Activated CD4-positive, alpha-beta T cell treated with anti-CD3 and anti-CD28 coated beads, Interleukin-2, Interleukin-4, amounts not matched to agents 100 ng/mL and 50 ng/mL, durations not matched to agents 16 hours and 8 hours (primary cell): ENCODE results near the gene MOCS2.
"Not testable (repeated sequence)": the region's sequence is repeated elsewhere in the genome, so short reads cannot be mapped to it uniquely, and the experiment has no call there.

Experiments
- DNase-seq: peaks from one replicate; pipeline ENCODE4 v3.0.0-alpha.2; 2020; ENCODE audit warnings: low spot score

The MOCS2 gene, protein sequence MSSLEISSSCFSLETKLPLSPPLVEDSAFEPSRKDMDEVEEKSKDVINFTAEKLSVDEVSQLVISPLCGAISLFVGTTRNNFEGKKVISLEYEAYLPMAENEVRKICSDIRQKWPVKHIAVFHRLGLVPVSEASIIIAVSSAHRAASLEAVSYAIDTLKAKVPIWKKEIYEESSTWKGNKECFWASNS

DNA sequence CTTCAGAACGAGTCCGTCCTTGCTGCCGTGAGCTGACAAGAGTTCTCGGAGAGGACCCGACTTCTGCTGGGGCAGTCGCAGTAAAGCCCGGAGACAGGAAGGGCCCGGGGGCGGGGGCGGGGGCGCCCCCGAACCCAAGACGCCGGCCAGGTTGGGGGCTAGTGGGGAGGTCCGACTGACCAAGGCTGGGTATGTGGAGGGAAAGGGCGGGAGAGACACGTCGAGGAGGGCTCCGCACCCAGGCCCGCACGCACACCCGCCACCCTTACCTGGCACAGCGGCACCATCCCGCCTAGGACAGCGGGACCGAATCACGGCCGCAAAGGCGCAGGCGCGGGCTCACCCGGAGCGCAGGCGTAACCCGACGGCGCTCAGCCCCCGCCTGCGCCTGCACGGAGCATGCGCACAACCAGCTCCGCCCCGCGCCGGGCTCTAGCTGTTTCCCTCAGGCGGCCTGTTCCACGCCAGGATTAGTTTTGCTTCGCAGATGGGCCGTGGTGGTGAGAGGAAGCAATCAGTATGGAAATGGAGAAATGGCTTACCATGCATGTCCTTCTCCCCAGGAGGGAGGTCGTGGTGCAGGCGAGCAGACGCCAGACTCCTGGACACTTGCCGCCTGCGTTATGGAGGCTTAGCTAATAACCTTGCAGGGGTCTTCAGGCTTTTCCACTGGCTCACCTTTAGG lies at the start of gene MOCS2:
Gene MOCS2, minus strand, starts transcription at position 315 of the 685 bp plus-strand sequence. CDS start 2,583 bp downstream, outside the sequence.
- peak; percentile 92 for DNase-seq

DNA sequence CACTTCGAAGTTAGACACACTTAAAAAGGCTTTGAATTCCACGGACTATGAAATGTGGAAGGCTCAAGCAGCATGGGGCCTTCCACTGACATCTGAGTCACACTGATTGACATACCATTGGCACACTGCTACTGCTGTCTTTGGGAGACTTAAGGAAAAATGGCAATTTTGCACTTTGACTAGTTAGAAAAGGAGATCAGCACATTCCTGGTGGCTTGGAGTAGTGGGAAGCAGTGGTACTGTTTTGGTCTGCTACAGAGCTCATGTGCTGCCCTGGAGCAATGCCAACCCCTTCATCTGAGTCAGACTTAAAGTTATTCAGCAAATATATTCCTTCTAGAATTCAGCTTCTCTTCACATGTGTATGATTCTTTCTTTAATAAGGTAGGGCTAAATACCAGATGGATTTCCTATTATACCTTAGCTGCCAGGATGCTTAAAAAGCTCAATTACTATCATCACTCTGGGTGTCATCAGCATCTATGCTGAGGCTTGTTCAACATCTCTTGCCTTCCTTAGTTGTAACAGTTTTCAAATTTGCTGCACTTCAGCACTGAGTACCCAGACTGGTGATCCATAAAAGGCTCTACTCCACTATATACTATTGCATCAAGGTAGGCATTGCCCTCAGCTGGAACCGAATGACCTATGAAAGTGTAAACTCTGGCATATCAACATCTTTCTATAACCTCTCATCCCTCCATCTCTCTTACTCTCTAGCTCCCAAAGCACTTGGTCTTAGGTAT lies 42.3 kb upstream of the MOCS2 start:
- DNase-seq: no peak

DNA sequence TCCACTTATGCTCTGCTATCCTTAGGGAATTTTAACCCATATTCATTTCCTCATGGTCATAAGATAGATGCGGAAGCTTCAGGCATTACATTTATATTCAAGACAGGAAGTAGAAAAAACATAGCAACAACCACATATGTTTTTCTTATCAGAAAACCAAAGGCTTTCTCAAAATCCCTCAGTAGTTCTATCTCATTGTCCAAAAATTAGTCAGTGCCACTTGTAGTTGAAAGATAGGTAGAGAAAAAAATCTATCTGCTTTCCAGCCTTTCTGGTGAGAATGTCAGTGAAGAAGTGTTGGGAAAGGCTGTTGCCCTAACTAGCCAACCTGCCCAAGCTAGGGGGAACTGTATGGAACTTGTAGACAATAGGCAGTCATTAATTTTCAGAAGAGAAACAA lies 23.5 kb upstream of the MOCS2 start:
- DNase-seq: no peak

DNA sequence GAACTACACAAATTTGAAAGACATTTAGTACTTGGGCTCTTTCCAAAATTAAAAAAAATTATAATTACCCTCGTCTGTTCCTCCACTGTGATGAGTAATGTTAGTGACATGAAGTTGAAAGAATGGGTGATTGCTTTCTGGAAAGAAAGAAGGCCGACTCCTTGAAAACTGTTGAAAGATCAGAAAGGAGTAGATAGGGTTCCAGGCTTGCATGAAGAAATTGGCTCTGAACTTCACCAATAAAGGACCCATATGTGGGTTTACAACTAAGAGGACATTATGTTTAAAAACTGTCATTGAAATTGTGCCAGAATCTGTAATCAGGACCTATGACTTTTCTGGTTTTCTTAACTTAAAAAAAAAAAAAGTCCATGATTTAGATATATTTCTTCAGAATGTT lies 20.7 kb upstream of the MOCS2 start:
- no peak for DNase-seq

DNA sequence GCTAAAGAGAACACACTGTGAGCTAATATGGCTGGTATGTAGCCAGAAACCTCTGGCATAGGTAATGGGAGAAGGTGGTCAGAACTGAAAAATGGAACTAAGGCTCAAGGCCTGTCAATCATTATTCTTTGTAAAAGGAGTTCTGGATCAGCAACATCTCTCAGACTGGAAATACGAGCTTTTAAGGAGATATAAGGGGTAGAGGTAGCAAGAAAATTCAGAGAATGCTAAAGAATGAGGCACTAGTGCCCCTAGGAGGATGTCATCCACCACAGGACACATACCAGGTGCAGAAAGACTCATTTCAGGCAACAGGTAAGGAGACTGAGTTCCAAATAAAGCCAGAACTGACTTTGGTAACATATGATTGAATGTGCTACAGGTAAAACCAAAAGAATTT lies 18.9 kb upstream of the MOCS2 start:
- no peak for DNase-seq

DNA sequence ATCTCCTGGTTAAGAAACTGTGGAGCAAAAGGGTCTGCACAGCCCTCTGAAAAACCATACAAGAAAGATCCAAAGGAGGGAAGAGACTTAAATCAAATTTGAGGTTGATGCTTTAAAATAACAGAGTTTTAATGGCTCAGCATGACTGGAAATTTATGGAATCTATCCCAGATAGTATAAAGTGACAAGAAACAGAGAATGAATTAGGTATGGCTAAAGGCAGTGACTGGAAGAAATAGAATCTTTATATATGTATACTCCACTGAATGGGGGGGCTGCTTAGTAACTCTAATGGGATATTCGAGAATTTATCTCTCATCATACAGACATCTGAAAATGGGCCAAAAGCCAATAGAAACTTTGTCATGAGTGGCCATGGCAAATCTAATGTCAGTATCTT lies 17.6 kb upstream of the MOCS2 start:
- DNase-seq: no peak

DNA sequence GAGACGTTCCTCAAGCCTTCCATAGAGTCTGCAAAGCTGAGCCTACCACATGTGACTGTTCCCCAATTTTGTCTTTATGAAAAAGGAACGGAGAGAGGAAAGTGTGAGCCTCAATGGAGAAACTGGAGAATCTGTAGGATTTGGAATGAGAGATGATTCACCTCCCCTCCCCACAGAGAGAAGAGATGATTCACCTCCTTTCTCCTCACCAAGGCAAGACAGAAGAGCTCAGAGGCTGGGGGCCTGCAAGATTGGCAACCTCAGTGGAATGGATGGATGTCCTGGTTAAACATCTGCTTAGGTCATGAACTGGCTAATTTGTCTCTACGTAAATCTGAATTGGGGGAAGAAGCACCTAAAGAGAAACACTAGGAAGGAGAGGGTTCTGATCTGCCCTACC lies 17.0 kb upstream of the MOCS2 start:
- no peak for DNase-seq

DNA sequence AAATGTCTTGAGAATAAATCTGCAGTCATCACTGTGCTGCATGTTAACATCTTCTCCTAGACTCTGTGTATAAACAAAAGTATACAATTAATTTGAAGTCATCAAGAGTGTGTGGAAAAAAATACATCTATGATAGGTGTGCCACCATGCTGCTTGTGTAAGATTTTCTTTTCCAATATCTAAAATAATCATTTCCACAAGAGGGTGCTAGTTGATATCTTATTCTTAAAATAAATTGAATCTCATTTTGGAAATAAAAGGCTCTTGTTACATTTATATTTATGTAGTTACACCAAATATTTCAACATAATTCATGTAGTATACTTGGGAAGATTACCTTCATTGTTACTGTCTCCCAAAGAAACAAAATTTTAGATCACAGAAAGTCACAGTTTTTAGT lies 14.1 kb upstream of the MOCS2 start:
- DNase-seq: no peak

DNA sequence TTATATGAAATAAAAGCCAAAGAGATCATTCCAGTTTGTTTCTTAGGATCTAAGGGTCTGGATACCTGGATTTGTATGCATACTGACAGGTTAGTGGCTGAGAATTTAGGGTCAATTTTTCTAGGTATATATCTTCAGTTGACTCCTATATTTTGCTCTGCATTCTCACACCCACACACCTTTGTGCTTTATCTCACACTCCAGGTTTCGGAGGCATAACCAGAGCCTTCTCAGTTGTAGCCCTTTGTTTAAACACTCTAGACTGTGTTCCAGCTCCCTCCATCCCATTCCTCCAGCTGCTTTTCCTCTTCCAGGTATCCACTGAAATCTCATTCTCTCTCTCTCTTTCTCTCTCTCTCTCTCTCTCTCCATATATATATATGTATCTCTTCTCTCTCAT lies 10.6 kb upstream of the MOCS2 start:
- no peak for DNase-seq

DNA sequence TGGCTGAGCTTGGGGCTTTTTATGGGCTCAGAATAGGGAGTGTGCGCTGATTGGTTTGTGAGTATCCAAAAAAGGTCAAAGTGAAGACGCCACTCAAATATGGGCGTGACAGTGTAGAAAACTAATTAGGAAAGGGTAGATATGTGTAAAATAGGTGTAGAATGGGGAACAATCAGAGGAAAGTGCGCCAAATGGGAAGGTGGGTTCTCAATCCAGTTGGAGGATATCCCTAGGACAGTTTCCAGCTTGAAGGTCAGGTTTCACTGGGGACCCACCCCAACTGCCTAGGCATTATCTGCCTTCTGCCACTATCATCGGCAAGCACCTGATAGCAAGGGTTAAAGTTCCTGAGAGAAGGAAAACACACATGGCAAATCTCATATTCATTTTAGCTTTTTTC lies 9.3 kb upstream of the MOCS2 start:
- no peak for DNase-seq

DNA sequence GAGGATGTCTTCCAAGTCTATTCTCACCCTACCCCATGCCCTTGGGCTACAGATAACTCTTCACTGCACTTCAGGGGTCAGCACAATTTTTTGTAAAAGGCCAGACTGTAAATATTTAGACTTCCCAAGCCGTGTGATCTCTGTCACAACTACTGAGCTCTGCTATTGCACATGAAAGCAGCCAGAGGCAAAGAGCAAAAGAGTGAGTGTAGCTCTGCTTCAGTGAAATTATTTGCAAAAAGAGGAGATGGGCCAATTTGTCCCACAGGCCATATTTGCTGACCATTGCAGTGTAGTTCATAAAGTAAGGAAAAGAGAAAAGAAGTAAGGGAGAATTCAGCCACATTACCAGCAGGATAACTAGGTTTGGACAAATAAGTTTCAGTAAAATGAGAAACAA lies 7.0 kb upstream of the MOCS2 start:
- no peak for DNase-seq

DNA sequence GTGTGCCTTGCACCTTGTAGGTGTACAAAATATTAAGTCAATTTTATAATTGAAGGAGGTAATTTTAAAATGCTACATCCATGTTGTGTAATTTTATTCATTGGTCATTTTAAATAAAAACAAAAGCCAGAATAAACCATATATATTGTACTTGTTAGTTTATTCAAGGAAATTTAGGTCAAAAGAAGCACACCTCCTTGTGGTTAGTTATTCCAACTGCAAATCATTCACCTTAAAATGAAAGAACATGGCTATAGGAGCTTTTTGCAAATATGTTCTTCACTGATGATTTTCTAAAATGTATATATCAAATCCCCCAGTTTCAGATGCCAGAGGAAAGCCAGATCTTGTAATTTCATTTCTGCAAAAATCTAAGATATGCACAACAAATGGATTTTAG lies 5.4 kb upstream of the MOCS2 start:
- DNase-seq: no peak

DNA sequence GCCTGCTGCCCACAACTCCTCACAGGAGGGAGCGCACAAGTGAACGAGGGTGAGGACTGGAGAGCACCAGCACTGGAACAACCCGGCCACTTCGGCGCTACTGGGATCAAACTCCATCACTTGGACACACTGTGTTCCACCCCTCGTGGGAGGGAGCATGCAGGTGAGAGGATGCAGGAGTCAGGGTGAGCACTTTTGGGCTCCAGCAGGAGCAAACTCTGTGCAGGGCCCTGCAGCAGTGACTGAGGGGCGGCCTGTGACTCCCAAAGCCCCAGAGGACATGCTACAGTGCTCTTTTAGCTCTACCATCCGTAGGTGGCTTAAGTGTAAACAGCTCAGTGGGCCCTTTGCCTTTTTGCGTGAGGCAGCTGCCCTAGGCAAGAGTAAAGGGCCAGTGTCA lies 4.4 kb upstream of the MOCS2 start:
- no peak for DNase-seq

DNA sequence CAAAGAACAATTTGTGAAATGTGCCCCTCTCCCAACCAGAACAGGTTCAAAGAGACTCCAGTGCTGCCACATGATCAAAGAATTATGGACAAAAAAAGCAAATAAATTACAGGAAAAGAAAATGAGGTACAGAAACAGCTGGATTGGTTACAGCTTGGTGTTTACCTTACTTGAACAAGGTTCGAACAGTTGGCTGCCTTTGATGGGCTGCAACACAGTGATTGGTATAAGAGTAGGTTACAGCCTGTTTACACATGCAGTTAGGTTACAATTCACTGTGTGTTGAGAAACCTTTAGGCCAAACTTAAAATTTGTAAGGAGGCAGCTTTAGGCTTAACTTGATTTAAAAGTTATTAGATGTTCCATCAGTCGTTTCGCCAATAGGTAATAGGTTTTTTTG lies 3.4 kb upstream of the MOCS2 start:
- DNase-seq: no peak

DNA sequence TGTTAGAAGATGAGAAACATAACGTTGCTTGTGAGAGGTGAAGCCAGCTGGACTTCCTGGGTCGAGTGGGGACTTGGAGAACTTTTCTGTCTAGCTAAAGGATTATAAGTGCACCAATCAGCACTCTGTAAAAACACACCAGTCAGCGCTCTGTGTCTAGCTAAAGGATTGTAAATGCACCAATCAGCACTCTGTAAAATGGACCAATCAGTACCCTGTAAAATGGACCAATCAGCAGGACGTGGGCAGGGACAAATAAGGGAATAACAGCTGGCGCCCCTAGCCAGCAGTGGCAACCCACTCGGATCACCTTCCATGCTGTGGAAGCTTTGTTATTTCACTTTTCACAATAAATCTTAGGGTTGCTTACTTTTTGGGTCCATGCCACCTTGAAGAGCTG lies 2.8 kb upstream of the MOCS2 start:
- DNase-seq: not testable (repeated sequence)

DNA sequence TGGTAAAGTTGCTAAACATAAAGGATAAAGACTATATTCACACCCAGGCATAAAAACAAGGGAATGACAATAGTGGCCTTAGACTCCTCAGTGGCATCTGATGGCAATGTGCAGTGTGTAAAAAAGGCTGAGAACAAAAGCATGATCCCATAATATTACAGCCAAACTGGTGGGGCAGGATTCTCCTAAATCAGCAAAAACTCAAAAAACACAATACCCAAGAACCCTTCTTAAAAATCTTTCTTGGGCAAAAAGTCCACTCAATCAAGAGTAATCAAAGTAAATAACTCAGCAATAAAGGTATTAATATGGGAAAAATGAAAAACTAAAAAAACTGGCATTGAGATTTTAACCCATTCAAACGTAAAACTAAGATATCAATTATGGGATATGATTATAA lies 1.6 kb upstream of the MOCS2 start:
- DNase-seq: no peak

DNA sequence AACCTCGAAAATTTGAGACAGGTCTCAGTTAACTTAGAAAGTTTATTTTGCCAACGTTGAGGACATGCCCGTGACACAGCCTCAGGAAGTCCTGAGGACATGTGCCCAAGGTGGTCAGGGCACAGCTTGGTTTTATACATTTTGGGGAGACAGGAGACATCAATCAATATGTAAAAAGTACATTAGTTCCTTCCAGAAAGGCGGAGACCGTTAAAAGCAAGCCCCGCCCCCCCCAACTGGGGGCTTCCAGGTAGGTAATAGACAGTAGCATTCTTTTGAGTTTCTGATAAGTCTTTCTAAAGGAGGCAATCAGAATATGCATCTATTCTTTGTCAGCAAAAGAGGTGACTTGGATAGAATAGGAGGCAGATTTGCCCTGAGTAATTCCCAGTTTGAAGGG lies 599 bp upstream of the MOCS2 start:
- DNase-seq: no peak

DNA sequence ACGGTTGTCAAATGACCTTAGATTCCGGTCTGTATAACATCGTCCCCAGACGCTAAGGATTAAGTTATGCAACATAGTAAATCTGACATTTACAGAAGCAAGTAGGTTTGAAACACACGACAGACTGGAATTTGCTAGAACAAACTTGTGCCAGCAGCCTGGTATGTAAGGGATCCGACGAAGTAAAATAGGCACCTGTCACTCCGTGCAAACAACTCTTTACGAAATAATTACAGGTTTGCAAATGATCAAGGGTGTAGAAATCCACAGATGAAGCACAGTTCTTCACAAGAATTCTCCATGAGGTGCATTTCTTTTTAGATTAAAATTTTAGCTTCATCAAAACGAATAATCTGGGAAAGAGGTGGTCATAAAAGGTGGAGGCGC lies 508 bp downstream of the MOCS2 start:
- DNase-seq: no peak

DNA sequence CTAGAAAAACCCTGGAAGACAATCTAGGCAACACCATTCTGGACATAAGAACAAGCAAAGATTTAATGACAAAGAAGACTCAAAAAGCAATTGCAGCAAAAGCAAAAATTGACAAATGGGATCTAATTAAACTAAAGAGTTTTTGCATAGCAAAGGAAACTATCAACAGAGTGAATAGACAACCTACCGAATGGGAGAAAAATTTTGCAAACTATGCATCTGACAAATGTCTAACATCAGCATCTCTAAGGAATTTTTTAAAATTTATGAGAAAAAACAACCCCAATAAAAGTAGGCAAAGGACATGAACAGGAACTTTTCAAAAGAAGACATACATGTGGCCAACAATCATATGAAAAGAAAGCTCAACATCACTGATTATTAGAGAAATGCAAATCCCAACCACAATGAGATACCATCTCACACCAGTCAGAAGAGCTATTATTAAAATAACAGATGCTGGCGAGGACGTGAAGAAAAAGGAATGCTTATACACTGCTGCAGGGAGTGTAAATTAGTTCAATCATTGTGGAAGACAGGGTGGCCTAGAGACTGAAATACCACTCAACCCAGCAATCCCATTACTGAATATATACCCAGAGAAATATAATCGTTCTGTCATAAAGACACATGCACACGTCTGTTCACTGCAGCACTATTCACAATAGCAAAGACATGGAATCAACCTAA lies 3.8 kb downstream of the MOCS2 start:
- no peak for DNase-seq

DNA sequence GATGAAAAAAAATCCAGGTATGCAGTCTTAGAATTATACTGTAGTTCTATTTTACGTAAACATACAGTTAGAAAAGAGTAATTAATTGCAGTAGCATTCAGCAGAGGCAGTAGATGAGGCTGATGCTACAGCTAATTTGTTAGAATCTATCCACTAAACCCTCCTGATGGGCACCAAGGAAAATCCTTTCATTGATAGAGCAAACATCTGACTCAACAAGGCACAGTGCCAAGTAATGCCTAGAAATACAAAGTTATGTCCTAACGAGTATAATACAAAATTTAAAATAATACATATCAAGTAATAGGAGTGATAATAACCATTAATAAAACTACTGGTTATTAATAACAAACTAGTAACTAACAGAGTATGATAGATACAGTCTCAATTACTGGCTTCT lies 9.0 kb downstream of the MOCS2 start:
- DNase-seq: no peak

DNA sequence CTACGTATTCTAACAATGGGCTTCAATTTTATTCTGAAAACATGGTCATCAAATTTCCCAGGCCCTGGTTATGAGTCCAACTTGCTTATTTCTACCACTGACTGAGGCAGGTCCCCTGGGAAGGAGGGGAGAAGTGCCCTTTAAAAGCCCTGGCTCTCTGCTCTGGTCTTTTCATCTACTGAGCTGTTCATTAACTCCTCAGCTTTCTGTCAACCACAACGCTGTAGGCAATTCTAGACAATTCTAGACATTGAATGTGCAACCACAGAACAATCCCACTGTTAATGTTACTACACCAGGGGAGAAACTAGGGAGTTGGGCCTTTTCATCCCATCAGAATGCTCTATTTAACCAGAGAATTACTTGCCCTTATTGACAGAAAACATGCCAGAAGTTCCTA lies 10.0 kb downstream of the MOCS2 start:
- no peak for DNase-seq

DNA sequence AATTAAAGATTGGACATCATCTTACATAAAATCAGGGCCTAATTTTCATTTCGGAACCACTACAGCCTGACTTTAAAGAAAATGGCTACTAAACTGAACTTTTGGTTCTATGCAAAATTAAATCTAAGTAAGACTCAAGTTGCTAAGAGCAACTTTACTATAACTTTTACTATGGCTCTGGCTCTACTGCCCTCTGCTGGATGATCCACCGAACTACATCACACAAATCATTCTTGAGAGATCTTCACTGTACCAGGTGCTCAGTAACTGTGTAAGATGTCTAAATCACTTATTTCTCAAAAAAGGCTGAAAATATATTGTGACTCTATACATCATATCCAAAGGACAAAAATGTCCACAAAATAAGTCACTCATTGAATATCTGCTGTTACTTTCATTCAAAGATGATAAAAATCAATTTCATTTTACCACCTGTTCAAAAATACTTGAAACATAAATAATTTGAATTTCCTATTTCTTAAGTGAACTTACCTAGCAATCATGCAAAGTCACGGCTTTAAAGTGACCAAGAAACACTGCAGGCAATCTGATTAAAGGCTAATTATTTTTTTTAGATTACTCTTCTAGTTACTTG lies 13.5 kb downstream of the MOCS2 start:
- DNase-seq: peak; percentile 71

DNA sequence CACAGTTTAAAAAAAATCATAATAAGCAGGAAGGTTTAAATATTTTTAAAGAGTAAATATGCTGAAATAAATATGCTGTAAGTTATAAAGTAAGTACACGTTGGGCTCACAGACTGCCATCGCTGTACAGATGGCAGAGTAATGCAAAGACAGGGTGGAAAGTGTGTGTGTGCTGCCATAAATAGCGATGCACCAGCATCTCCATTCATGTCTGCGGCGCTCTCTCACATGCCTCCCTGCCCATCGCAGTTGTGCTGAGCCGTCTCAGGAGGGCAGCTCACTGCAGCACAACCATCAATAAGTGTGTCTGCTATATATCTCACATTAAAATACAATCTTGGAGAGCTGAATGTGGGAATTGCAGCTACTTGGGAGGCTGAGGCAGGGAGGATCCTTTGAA lies 14.3 kb downstream of the MOCS2 start:
- DNase-seq: no peak
